Brain pericyte (primary cell): ENCODE measurements around the gene AP5Z1.

Experiments used
- DNase-seq: peaks from one replicate; pipeline ENCODE4 v3.0.0-alpha.2; 2012; ENCODE audit warnings: low read depth, low spot score

AP5Z1 gene

GRCh38 chr7:4840079-4840501, 64.7 kb downstream of the AP5Z1 start:
- no peak for DNase-seq
